ENCODE measurements around the gene AMER3.

The AMER3 gene

GRCh38 chr2:130754811-130755210 is 529 bp upstream of the AMER3 start:
- no peak for DNase-seq

- peak; percentile 46 for DNase-seq
Observed at GRCh38 chr2:130756053-130756873, 923 bp downstream of the AMER3 start.

- no peak for DNase-seq
Observed at GRCh38 chr2:130756874-130757668, 1.7 kb downstream of the AMER3 start.

- DNase-seq = no peak
Observed at GRCh38 chr2:130759906-130760753, 4.8 kb downstream of the AMER3 start.

GRCh38 chr2:130760754-130761751 is 5.7 kb downstream of the AMER3 start:
- DNase-seq = no peak

GRCh38 chr2:130762031-130762909 is 6.9 kb downstream of the AMER3 start:
- no peak for DNase-seq

GRCh38 chr2:130762910-130763385 is 7.6 kb downstream of the AMER3 start:
- no peak for DNase-seq

- no peak for DNase-seq
Observed at GRCh38 chr2:130763405-130763804, 8.1 kb downstream of the AMER3 start.

- DNase-seq = no peak
Observed at GRCh38 chr2:130764035-130764820, 8.9 kb downstream of the AMER3 start.

- no peak for DNase-seq
Observed at GRCh38 chr2:130764821-130765115, 9.4 kb downstream of the AMER3 start.

GRCh38 chr2:130765464-130765863 is 10.1 kb downstream of the AMER3 start:
- no peak for DNase-seq

- no peak for DNase-seq
Observed at GRCh38 chr2:130766037-130766436, 10.7 kb downstream of the AMER3 start.

GRCh38 chr2:130766711-130767407 is 11.5 kb downstream of the AMER3 start:
- DNase-seq = no peak

- DNase-seq = no peak
Observed at GRCh38 chr2:130767408-130767775, 12.1 kb downstream of the AMER3 start.

GRCh38 chr2:130768191-130768855 is 13.0 kb downstream of the AMER3 start:
- DNase-seq = no peak

GRCh38 chr2:130769343-130769907 is 14.1 kb downstream of the AMER3 start:
- DNase-seq = no peak

- no peak for DNase-seq
Observed at GRCh38 chr2:130776550-130776949, 21.2 kb downstream of the AMER3 start.

- DNase-seq = no peak
Observed at GRCh38 chr2:130778781-130779180, 23.4 kb downstream of the AMER3 start.

Measured in stimulated activated CD8-positive, alpha-beta memory T cell treated with anti-CD3 and anti-CD28 coated beads, Interleukin-4, amount 100 ng/mL, for 48 hours (primary cell).